Keratinocyte (primary cell): ENCODE results near the gene KMT5B. TPM values are rescaled to one million over a fixed set of nuclear protein-coding genes. Genes with fewer than 3 reads are reported as not detected.

Source experiments
- DNase-seq: peaks from one replicate; pipeline ENCODE4 v3.0.0-alpha.2; 2011; ENCODE audit warnings: low read depth, missing footprints, low spot score
- FAIRE-seq: peaks from 2 replicates; lab custom pipeline; 2011; peaks lifted over from hg19 to GRCh38; lab: Jason Lieb, UNC
- H2AFZ ChIP-seq: 2 replicates; pipeline ENCODE4 v1.6.0; 2012; ENCODE audit warnings: low read length, control low read depth, inconsistent platforms; ENCODE audit not compliant: control insufficient read depth
- H3K27ac ChIP-seq: 2 replicates; pipeline ENCODE4 v1.5.1; 2011; ENCODE audit warnings: low read length; ENCODE audit not compliant: control insufficient read depth, insufficient read depth
- H3K27me3 ChIP-seq: 3 replicates; pipeline ENCODE4 v1.6.0; 2011; ENCODE audit warnings: low read length; ENCODE audit not compliant: control insufficient read depth, insufficient read depth; ENCODE audit errors: extremely low read depth
- H3K36me3 ChIP-seq, 2 experiments: 2 replicates in 1 of 2; 3 replicates in 1 of 2; pipeline ENCODE4 v1.5.1; 2011; ENCODE audit warnings: low read length in 2 of 2, mild to moderate bottlenecking in 1 of 2; ENCODE audit not compliant: control insufficient read depth in 2 of 2, insufficient read depth in 2 of 2; ENCODE audit errors: extremely low read depth in 1 of 2
- H3K4me1 ChIP-seq: 3 replicates; pipeline ENCODE4 v1.5.1; 2011; ENCODE audit warnings: low read length; ENCODE audit not compliant: control insufficient read depth, insufficient read depth; ENCODE audit errors: extremely low read depth
- H3K4me2 ChIP-seq: 3 replicates; pipeline ENCODE4 v1.6.0; 2011; ENCODE audit warnings: low read depth, low read length; ENCODE audit not compliant: control insufficient read depth, insufficient read depth; ENCODE audit errors: extremely low read depth
- H3K4me3 ChIP-seq, 3 experiments: fragments of 200-600 bp in 1 of 3; sonication (generic) in 1 of 3; 2 replicates in 2 of 3; 3 replicates in 1 of 3; pipeline ENCODE4 v1.5.1; 2011 to 2016; ENCODE audit warnings: low read length in 3 of 3, mild to moderate bottlenecking in 3 of 3, control low read depth in 2 of 3, inconsistent platforms in 1 of 3, low read depth in 1 of 3, mixed read lengths in 1 of 3, mixed run types in 1 of 3, moderate library complexity in 1 of 3; ENCODE audit not compliant: control insufficient read depth in 2 of 3, insufficient read depth in 2 of 3; ENCODE audit errors: extremely low read depth in 1 of 3
- H3K79me2 ChIP-seq: 2 replicates; pipeline ENCODE4 v1.6.0; 2012; ENCODE audit warnings: low read length; ENCODE audit not compliant: control insufficient read depth, insufficient read depth
- H3K9ac ChIP-seq: 3 replicates; pipeline ENCODE4 v1.6.0; 2011; ENCODE audit warnings: low read length; ENCODE audit not compliant: control insufficient read depth, insufficient read depth; ENCODE audit errors: extremely low read depth
- H3K9me1 ChIP-seq: 3 replicates; pipeline ENCODE4 v1.6.0; 2011; ENCODE audit warnings: low read length; ENCODE audit not compliant: control insufficient read depth, insufficient read depth; ENCODE audit errors: extremely low read depth
- H3K9me3 ChIP-seq: 2 replicates; pipeline ENCODE4 v1.5.1; 2012; ENCODE audit warnings: low read depth, low read length; ENCODE audit not compliant: control insufficient read depth
- H4K20me1 ChIP-seq: 3 replicates; pipeline ENCODE4 v1.6.0; 2011; ENCODE audit warnings: low read length; ENCODE audit not compliant: control insufficient read depth, insufficient read depth; ENCODE audit errors: extremely low read depth
- CTCF ChIP-seq, 3 experiments: IDR thresholded peaks in 1 of 3; conservative IDR thresholded peaks in 1 of 3; optimal IDR thresholded peaks in 1 of 3; 2 replicates in 2 of 3; 3 replicates in 1 of 3; pipeline versions ENCODE3 to v1.5.1; 2011; ENCODE audit warnings: low read length in 3 of 3, mild to moderate bottlenecking in 3 of 3, moderate library complexity in 2 of 3, control low read depth in 1 of 3, inconsistent platforms in 1 of 3; ENCODE audit not compliant: insufficient read depth in 2 of 3; ENCODE audit errors: extremely low read depth in 1 of 3
- EZH2 ChIP-seq: IDR thresholded peaks from one replicate; pipeline ENCODE4 v1.6.1; 2012; ENCODE audit warnings: inconsistent platforms, mild to moderate bottlenecking, low read length, moderate library complexity
- dilution Hi-C: fragments of 300-500 bp; cut with MboI; formaldehyde crosslinking; loops from one replicate; pipeline ENCODE4 v1.7.0; 2020; ENCODE audit warnings: low sequenced_read_pairs; ENCODE audit not compliant: extremely low pct_ligation_motif_present
- polyA plus RNA-seq, 5 experiments: library from polyadenylated mRNA; depleted of rRNA in 3 of 5; stranded (reverse) in 3 of 5; stranded (forward) in 1 of 5; unstranded in 1 of 5; fragments of >200 nt; gene quantifications; 1 replicate in 1 of 5; 2 replicates in 3 of 5; 3 replicates in 1 of 5; pipeline versions ENCODE4 v1.2.1 to v1.2.3, GENCODE V29; 2011 to 2012; ENCODE audit warnings: missing spikeins in 2 of 5, low read depth in 1 of 5, low replicate concordance in 1 of 5

Gene KMT5B
- polyA plus RNA-seq, 1 donor (not counting 4 experiments of a cell fraction or from before 2014, with no cell fraction given): 17.2 TPM

GRCh38 chr11:68167474-68167873 lies 45.6 kb downstream of the KMT5B start:
- no peaks in the 10 kb centered on the region for H3K27me3 ChIP-seq
- DNase-seq: no peak
- H3K79me2 ChIP-seq: no peaks in the 10 kb centered on the region
- peaks cover 18 to 22% of the 10 kb centered on the region in 2 experiments for H3K36me3 ChIP-seq
- H2AFZ ChIP-seq: no peak overlapping the region
- FAIRE-seq: no peak
- peaks cover 12% of the 10 kb centered on the region for H3K4me1 ChIP-seq
- no peak overlapping the region for H3K4me3 ChIP-seq
- no peaks in the 10 kb centered on the region for H3K9me1 ChIP-seq
- H3K27ac ChIP-seq: no peak overlapping the region
- no peaks in the 10 kb centered on the region for H4K20me1 ChIP-seq
- no peak overlapping the region for H3K9ac ChIP-seq
- H3K4me2 ChIP-seq: no peak overlapping the region
- TF ChIP-seq CTCF (optimal IDR thresholded peaks at IDR 0.05 in 1 of 3, IDR thresholded peaks at IDR 0.05 in 1 of 3, conservative IDR thresholded peaks at IDR 0.05 in 1 of 3; ENCODE audit: extremely low read depth in 1 of 3, insufficient read depth in 2 of 3, low read length in 3 of 3) (no peak), EZH2 (no peak)
- H3K9me3 ChIP-seq: no peaks in the 10 kb centered on the region
- dilution Hi-C loops: no loop called here

DNA sequence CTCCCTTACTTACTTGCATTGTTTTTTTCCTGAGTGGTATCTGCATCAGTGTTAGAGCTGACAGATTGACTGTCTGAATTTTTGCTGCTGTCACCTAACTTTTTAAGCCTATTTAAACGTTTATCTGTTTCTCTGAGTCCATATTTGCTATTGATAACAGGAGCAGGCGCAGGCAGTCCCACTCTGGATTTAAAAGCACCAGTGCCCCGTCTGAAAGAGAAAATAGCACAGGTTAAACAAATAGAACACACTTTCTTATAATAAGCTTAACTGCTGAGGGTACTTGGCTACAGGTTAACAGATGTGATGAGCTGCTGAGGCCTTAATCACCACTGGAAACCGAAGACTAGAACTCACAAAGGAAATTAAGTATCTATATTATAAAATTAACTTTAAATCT lies 46.1 kb downstream of the KMT5B start:
- Histone ChIP-seq H3K9ac (no peak overlapping the region), H3K9me3 (no peaks in the 10 kb centered on the region), H3K4me1 (peaks cover 12% of the 10 kb centered on the region), H3K4me3 (no peak overlapping the region), H4K20me1 (no peaks in the 10 kb centered on the region), H3K36me3 (peaks cover 18 to 22% of the 10 kb centered on the region in 2 experiments), H3K79me2 (no peaks in the 10 kb centered on the region), H3K4me2 (no peak overlapping the region), H3K27me3 (no peaks in the 10 kb centered on the region), H3K9me1 (no peaks in the 10 kb centered on the region), H3K27ac (no peak overlapping the region), H2AFZ (no peak overlapping the region)
- DNase-seq: no peak
- no peak for FAIRE-seq
- dilution Hi-C loops: no loop called here
- TF ChIP-seq CTCF (optimal IDR thresholded peaks at IDR 0.05 in 1 of 3, IDR thresholded peaks at IDR 0.05 in 1 of 3, conservative IDR thresholded peaks at IDR 0.05 in 1 of 3; ENCODE audit: extremely low read depth in 1 of 3, insufficient read depth in 2 of 3, low read length in 3 of 3): no peak
- no peak for TF ChIP-seq EZH2
